NCI-H2171 (cell line): Measurements from ENCODE around the gene ZMIZ1.

ENCODE experiments used
- DNase-seq: peaks from one replicate; lab custom pipeline; 2025; lab: John Stamatoyannopoulos, UW

The ZMIZ1 gene

DNA sequence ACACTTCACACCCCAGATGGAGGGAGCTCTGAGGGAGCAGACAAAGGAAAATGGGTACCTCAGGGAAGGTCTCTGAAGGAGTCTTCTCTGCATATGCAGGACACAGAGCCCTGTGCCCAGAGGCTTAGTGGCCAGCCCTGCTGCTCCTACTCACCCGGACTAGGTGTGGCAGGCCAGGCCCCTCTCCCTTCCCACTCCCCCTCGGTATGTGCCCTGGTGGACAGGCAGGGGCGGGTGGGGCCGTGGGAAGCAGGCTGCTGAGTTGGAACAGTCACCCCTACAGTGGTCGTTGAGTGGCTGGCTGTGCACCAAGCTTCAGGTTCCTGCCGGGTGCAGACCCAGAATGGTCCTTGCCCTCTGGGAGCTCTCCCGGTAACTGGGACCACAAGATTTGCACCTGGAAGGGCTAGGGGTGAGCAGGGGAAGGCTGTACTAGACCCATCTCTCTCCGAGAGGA, 68.6 kb downstream of the ZMIZ1 start:
- no peak for DNase-seq

DNA sequence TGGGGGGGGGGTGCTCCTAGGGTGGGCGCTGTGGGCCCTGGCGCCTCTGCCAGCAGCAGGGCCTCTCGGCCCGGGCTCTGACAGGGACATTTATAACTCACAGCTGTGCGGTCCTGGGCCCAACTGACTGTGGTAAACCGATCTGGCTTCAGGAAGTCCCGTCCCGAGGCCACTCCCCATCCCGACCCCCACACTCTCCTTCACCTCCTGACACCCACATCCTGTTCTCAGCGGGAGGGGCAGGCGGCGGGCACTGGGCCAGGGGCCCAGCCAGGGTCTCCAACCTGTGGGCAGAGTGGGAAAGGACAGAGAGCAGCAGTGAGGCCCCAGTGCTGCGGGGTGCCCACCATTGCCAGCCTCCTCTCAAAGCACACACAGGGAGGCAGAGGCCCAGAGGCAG, 69.1 kb downstream of the ZMIZ1 start:
- DNase-seq = no peak

DNA sequence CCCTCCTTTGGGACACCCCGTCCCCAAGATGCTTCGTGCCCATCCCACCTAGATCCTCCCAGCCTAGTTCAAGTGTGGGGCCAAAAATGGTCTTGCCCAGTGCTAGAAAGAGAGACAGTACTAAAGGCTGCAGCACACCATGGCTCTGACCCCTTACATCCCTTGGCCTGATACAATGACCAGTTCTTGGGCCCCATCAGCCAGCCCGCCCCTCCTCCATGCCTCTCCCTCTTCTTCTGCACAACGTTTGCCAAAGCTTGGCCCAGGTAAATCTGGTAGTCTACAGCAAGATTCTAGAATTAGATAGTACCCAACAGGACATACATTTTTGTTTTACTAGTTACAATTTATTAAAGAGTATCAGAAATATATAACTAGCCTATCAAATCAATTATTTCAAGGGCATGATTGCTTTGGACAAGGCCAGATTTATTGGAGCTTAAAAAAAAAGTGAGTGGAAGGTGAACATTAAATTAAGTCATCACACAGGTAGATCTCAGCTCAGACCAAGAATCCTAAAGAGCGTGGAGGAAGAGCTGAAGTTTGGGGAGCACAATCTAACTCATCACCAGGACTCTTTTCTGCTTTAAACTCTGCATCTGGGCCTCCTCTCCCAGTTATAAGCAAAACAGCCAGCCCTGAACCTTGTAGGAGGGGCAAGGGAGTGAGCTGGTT, 69.8 kb downstream of the ZMIZ1 start:
- DNase-seq = no peak

DNA sequence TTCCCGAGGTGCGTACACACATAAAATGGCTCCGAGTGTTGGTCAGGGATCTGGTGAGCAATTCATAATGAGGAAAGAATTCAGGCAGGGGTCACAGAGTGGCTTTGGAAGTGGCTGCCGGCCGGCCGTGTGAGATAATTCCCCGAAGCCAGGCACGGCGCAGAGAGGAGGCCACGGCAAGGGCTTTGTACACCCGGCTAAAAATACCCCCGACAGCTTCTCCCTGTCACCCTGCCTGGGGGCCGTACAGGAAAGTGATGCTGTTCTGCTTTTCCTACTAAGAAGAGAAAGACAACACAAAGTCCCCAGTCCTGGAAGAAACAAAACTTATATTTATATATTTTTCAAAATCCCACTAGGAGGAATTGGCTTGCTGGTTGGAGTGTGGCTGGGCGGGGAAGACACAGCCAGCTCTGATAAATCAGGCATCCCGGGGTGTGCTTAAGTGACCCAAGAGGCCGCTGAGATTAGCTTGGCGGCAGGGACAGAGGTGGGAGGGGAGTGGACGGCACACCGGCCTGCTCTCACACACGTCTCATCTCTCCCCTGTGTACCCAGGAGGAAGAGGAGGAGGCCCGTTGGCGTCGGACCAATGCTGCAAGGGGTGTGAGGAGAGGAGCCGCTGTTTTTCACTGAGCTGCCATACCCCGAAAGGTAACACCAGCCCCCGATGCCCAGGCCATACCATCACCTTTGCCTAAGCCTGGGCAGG, 70.5 kb downstream of the ZMIZ1 start:
- DNase-seq = no peak

DNA sequence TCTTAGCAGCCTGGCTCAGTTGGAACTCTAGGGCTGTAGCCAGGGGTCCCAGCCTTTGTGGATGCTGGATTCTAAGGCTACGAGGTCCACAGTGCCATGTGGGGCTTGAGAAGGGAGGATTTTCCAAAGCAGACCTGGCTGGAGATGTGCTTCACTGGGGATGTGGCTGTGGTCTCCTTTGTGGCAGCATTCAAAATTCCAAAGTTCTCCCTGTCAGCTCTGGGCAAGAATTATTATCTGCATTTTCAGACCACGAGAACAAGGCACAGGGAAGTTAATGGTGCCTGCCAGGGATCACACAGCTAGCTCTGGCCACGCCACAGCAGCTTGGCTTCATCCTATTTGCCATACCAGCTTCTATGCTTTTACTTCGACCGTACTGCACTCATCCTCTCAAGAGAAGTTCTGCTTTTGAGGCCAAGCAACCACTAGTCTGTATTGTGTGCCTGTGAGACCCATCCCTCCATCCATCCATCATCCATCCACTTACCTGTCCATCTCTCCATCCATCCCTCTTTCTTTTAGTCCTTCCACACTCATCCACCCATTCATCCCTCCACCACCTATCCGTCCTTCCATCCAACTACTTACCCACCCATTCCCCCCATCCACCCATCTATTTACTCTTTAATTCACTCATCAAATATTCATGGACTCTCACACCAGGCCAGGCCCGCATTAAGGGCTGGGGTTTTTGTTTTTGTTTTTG, 71.5 kb downstream of the ZMIZ1 start:
- no peak for DNase-seq

DNA sequence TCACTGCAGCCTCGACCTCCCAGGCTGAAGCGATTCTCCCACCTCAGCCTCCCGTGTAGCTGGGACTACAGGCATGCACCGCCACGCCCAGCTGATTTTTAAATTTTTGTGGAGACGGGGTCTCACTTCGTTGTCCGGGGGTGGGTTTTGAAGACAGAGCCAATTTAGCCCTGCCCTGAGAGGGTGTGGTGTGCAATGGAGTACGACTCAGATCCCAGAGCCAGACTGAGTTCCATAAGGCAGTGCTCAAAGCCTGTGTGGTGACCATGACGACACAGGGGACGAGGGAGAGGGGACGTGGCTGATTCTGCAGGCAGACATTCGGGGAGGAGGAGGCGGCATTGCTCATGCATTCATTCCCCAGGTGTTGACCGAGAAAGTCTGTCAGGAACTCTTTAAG, 72.1 kb downstream of the ZMIZ1 start:
- no peak for DNase-seq

DNA sequence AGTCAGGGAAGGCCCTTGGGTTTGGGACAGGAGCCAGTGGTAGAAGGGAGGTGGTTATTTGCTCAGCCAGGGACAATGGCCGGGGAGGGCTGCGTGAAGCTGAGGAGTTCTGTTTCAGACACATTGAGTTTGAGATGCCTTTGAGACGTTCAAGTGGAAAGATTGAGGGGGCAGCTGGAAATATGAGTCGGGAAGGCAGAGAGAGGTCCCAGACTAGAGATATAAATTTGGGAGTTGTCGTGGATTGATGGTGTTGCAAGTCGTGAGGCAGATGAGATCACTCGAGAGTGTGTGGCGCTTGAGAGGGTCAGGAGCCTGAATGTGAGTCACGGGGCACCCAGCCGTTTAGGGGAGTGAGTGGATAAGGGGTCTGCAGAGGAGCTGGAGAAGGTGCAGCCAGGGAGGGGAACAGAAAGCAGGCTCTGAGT, 73.3 kb downstream of the ZMIZ1 start:
- no peak for DNase-seq

DNA sequence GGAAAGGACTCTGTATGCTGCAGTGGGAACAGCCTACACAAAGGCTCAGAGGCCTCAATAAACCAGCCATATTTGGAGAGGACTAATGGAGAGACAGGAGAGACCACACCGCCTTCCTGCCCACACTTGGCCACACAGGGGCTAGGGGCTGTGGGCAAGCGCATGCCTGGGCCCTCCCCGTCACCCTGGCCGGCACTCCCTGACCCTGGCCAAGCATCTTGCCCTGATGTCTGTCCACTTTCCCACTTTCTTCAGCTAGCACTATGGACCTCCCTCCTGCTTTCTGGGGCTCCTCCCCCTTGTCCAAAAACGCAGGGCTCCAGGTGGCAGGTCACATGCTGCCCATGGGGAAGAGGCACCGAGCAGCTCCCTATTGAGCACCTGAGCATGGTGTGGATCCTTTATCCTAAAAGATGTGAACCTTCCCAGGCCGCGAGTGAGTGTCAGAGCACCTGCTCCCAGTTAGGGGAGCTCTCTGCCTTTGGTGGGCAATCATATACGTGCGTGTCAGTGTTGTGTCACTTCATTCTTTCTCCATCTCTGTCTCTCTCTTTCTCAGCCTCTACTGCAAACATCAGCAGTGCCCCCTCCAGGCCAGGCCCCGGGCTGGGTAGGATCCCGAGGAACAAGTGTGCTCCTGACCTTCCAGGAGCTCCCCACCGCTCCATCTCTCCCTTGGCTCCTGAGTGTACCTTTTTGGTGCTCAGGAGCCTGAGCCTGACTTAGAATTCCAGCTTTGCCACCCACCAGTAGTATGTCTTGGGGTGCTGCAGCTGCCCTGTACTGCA, 74.0 kb downstream of the ZMIZ1 start:
- DNase-seq = no peak

DNA sequence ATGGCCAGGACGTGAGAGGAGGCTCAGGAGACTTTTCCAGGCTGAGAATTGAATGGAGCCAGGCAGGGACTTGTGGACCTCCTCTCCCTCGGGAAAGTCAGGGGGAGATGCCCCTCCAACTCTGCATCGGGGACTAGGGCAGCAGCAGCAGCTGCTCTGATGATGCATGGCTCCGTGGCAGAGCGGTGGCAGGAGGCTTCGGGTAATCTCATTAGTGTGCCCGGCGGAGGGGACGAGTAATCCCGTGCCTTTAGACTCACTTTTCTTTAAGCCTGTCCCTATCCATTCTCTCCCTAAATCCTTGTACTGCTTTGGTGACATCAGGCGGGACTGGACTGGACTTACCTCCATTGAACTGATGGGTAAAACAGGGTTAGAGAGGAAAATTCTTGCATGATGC, 75.1 kb downstream of the ZMIZ1 start:
- no peak for DNase-seq

DNA sequence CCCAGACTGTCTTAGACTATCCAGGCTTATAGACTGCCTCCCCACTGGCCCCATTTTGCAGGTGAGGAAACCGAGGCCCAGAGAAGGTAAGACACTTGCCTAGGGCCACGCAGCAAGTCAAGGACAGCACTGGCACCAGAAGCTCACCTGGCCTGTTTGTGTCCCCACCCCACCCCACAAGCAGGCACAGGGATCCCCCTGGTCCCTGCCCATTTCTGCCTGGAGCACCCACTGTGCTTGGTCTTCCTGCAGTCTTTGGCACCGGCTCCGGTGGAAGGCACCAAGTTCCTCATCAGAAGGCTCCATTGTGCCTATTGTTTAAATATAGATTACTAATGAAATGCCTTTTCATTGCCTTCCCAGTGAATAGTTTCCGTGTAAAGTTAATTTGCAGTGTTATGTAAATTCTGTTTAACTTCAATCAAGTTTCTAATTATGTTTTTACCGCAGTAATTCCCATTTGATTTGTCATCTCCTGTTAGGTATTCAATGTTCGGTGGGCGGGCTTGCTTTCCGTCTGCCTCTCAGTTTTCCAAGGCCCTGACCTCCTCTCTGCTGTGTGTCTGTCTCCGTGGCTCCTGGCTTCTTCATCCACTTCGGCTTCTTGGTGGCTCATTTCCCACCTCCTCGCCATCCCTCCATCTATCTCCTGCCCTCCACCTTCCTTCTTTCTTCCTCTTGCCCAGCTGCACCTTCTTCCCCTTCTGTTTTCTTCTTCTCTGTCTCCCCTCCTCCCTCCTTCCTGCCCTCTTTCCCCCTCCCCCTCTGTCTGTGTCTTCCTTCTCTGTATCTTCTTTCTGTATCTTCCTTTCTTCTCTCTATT, 75.8 kb downstream of the ZMIZ1 start:
- no peak for DNase-seq

DNA sequence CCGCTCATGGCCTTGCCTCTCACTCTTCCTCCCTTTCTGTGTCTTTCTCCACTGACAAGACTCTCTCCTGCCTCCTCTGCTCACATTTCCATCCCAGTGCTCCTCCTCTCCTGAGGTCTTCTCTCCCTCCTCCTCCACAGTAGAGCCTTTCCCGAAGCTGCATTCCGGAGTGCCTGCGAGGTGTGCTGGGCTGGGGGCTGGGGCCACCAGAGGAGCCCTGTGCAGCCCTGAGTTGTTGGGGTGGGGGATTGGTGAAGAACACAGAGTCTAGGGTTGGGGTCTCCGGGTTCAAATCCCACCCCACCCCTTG, 76.4 kb downstream of the ZMIZ1 start:
- no peak for DNase-seq

DNA sequence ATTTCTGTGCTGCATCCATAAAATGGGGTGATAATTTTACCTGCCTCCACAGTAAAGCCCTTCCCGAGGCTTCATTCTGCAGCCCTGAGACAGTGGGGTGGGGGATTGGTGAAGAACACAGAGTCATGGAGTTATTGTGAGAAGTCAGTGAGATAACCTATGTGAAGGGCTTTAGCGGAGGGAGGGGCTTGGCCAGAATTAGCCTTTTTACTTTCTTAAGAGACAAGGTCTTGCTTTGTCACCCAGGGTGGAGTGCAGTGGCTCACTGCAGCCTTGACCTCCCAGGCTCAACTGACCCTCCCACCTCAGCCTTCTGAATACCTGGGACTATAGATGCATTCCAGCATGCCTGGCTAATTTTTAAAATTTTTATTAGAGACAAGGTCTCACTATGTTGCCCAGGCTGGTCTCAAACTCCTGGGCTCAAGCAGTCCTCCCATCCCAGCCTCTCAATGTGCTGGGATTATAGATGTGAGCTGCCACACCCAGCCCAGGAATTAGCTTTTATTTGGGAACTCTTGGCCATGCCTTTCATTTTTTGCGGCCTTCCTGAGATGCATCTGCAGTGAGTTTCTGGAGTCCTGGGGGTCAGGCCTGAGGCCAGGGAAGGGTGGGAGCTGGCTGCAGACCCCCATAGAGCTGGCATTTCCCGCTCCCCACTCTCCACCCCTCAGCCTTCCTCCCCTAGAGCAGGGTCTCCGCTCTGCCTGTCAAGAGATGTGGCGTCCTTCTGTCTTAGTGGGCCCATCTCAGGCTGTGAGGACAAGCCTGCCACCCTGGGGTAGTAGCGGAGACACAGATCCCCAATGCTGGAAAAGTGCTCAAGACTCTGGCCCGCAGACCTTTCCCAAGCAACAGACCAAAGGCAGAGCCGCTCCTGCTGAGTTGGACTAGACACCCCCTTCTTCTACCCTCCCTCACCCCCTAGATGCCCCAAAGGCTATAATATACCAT, 77.0 kb downstream of the ZMIZ1 start:
- no peak for DNase-seq

DNA sequence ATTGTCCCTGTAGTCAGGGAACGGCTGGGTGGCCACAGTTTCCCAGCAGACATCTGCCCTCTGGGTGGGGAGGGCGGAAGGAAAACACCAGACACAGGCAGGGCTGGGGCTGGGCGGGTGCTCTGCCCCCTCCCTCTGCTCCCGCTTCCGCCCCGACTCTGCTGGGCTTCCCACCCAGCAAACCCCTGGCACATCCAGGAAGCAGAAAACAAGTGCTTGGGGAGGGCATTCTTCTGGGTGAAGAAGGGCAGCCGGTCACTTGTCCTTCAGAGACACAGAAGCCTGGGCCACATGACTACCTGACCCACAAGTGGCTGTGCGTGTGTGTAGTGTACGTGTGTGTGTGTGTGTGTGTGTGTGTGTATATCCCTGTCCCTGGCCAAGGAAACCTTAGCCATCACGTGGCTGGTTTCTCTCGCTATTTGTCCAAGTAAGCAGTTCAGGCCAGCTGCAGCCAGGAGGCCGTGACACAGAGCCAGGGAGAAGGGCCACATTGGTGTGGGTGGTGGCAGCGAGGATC, 77.9 kb downstream of the ZMIZ1 start:
- no peak for DNase-seq

DNA sequence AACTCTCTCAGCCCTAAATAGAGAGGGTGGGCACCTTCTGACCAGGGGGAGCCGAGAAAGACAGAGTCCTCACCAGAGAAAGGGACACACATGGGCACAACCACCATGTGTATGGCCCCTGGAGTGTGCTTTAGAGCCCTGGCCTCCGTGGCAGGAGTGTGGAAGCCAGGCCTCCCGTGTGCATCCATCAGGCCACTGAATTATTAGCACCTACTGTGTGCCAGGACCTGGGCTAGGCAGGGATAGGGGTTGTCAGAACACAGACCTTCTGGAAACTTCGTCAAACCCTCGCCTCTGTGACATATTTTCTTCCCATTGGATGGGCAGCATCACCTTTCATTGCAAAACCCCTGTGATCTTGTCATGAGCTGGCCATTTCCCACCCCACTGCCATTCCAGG, 78.5 kb downstream of the ZMIZ1 start:
- no peak for DNase-seq

DNA sequence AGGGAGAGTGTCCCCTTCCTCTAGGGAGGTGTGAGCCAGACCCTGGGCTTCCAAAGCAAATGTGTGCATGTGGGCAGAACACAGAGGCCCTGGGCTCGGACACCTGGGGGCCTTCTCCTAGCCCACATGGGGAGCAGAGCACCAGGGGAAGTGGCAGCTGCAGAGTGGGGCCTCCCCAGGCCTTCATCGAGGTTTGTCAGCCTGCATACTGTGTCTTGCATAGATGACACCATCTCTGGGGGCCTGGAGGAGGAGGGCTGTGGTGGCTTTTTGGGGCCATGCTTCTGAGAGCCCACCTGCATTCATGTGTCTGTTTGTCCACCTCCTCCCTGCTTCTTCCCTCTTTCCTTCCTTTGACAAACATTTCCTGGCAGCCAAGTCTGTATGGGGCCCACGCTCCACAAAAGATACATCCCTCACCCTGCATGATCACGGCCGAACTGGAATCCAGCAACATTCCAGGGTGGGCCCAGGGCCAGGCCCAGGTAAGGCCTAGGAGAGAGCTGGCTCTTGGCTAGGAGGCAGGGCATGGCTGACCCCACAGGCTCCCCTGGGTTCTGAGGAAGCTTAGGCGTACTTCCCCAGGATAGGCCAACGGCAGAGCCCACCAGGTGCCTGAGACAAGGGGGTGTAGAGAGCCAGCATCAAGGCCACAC, 79.2 kb downstream of the ZMIZ1 start:
- DNase-seq = no peak

DNA sequence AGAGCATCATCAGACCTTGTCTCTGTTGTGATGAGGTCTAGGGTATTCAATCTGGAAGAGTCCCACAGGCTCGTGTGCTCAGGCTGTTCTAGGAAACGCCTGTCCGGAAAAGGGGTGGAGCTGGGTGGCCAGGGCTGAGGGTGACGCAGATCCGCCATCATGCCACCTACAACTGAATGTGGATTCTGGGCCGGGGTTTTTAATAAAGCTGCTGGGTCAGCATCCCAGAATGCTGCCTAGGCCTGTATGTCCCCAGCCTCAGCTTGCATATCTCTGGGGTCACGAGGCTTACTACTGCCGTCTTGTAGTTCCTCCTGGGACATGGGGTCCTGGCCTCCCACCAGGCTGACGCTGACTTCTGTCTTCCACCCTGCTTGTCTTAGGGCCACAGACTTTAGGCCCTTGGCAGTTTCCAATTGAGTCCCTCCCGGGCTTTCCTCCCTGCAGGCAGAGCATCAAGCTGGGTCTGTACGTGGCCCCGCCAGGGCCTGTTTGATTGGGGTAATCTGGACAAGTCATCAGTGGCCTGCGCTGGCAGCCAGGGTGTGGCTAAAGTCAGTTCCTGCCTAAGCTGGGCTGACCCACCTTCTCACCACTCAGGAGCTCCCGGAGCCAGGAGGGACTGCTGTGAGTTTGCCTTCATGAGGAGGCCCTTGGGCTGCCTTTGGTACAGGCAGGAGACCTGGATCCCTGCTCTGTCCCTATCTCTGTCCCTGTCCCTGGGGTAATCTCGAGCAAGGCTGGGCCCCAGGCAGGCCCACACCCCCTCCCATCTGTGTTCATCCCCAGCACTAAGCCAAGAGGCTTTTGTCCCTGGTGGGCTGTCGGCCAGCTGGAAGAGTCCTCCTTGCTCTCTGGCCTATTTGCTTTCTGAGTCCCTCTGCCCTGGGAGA, 79.9 kb downstream of the ZMIZ1 start:
- no peak for DNase-seq

DNA sequence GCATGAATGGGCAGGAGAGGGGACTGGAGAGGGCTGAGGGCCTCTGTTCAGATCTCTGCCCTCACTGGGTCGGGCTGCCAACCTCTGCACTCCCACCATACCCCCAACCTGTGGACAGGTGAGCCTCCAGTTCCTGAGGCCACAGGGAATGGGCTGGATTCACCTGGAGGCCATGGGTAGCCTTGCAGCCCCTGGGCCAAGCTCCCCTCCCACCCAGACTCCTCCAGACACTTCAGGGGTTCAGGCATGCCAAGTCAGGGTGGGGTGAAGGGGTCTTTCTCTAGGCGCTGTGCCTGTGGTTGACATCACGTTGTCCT, 80.5 kb downstream of the ZMIZ1 start:
- DNase-seq = no peak

DNA sequence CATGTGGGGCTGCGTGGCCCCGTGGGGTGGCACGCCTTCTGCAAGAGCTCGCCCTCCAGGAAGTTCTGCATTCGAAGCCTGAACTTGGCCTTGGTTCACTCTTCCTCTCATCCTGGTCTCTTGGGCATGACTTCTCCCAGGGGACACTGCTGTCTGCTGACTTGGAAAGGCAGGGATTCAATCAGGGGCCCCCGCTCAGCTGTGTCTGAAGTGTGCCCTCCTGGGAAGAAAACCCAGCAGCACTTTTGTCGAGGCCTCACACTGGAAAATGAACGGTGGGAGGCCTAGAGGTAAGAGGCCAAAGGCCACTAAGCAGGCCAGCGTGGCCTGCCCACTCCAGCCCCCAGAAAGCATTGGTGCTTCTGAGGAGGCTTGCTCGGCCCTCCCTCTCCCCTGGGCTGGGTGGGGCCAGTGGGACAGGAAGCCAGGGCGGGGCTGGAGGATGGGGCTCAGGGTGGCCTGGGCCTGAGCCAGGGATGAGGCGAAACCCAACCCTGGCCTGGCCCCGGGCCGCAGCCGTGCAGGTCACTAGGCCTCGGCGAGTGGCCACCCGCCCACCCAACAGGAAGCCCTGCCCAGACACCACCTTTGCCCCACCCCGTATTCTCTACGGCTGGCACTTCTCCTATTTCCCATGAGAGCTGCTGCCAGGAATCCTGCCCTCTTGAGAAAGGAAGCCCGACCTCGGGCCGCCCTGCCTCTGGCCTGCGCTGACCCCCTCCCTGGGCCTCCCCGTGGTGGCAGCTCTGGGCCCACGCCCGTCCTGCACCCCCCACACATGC, 81.1 kb downstream of the ZMIZ1 start:
- no peak for DNase-seq
